ENCODE measurements around the gene TBL1X. TPM values are rescaled to one million over a fixed set of nuclear protein-coding genes. Genes with fewer than 3 reads are reported as not detected.

TBL1X gene
- total RNA-seq, 2 experiments from 2014 or later: 16.1 to 35.7 TPM

DNA sequence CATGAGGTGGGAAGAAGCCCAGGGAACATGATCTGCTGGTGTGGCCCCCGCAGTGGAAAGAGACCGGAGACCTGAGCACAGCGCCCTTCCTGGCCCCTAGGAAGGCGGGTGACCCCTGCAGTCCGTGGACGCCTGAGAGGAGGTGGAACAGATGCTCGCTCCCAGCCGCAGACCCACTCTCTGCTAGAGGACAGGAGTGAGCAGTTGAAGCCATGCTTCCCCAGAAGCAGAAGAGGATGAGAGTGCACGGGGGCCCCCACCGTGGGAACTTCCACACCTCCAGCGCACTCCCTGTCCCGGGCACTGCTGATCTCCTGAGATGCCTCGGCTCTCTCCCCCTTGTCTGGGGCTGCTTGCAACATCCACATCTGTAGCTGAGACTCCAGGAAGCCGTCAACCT is 238.5 kb downstream of the TBL1X start:
- POLR2A ChIA-PET: no interaction called here
- Histone ChIP-seq H3K4me1 (ENCODE audit: insufficient read depth, low read length, poor library complexity, severe bottlenecking) (no peaks in the 10 kb centered on the region), H3K4me2 (ENCODE audit: low read length) (no peak overlapping the region), H3K36me3 (ENCODE audit: insufficient read depth, low read length) (no peaks in the 10 kb centered on the region), H4K20me1 (ENCODE audit: insufficient read depth, low read length) (no peaks in the 10 kb centered on the region), H3K27ac (ENCODE audit: low read depth, low read length, poor library complexity, severe bottlenecking) (no peak overlapping the region), H3K4me3 (ENCODE audit: low read depth, low read length, poor library complexity, severe bottlenecking) (no peak overlapping the region), H2AFZ (ENCODE audit: low read length) (no peak overlapping the region), H3K79me2 (ENCODE audit: insufficient read depth, low read depth, low read length) (no peaks in the 10 kb centered on the region), H3K9me2 (ENCODE audit: insufficient read depth, low read length) (no peaks in the 10 kb centered on the region), H3K9me3 (ENCODE audit: low read length) (no peaks in the 10 kb centered on the region)
- CTCF ChIA-PET (ENCODE audit: unreplicated experiment): no interaction called here
- intact Hi-C loops (cut with micrococcal nuclease; ENCODE audit: unreplicated experiment): no loop called here
- TF ChIP-seq, protein P1, sequence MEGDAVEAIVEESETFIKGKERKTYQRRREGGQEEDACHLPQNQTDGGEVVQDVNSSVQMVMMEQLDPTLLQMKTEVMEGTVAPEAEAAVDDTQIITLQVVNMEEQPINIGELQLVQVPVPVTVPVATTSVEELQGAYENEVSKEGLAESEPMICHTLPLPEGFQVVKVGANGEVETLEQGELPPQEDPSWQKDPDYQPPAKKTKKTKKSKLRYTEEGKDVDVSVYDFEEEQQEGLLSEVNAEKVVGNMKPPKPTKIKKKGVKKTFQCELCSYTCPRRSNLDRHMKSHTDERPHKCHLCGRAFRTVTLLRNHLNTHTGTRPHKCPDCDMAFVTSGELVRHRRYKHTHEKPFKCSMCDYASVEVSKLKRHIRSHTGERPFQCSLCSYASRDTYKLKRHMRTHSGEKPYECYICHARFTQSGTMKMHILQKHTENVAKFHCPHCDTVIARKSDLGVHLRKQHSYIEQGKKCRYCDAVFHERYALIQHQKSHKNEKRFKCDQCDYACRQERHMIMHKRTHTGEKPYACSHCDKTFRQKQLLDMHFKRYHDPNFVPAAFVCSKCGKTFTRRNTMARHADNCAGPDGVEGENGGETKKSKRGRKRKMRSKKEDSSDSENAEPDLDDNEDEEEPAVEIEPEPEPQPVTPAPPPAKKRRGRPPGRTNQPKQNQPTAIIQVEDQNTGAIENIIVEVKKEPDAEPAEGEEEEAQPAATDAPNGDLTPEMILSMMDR (conservative IDR thresholded peaks at IDR 0.05; ENCODE audit: low read length): no peak
- no peak for TF ChIP-seq EZH2phosphoT487 (IDR thresholded peaks at IDR 0.05; ENCODE audit: borderline replicate concordance, low read depth, low read length)
- DNase-seq (ENCODE audit: low spot score): no peak
- no TSS peak for BruUV-seq (replicated peaks)

DNA sequence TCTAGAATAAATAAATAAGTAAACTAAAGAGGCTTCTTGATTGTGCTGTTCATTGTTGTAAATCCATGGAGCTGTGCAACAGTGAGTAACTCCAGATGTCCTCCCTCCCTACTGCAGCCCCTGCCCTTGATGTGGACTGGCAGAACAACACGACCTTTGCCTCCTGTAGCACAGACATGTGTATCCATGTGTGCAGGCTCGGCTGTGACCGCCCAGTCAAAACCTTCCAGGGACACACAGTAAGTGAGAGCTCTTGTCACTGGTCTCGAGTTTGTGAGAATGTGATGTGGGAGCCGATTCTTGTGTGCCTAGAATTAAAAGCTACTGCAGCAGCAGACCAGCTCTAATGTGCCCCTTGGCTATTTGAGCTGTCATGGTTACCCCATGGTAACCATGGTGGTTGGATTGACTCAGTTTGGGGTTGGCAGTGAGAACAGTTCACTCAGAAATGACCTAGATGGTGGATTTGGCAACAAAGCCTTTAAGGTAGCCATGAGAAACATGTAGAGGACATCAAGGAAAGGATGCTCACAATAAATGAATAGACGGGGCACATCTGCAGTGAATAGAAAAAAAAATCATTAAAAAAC is 240.1 kb downstream of the TBL1X start:
- Histone ChIP-seq H3K9me2 (ENCODE audit: insufficient read depth, low read length) (no peaks in the 10 kb centered on the region), H3K4me1 (ENCODE audit: insufficient read depth, low read length, poor library complexity, severe bottlenecking) (peaks cover 4% of the 10 kb centered on the region), H3K4me2 (ENCODE audit: low read length) (no peak overlapping the region), H3K79me2 (ENCODE audit: insufficient read depth, low read depth, low read length) (no peaks in the 10 kb centered on the region), H3K4me3 (ENCODE audit: low read depth, low read length, poor library complexity, severe bottlenecking) (no peak overlapping the region), H2AFZ (ENCODE audit: low read length) (no peak overlapping the region), H3K9me3 (ENCODE audit: low read length) (no peaks in the 10 kb centered on the region), H4K20me1 (ENCODE audit: insufficient read depth, low read length) (no peaks in the 10 kb centered on the region), H3K27ac (ENCODE audit: low read depth, low read length, poor library complexity, severe bottlenecking) (no peak overlapping the region), H3K36me3 (ENCODE audit: insufficient read depth, low read length) (no peaks in the 10 kb centered on the region)
- BruUV-seq (replicated peaks): no TSS peak
- intact Hi-C loops (cut with micrococcal nuclease; ENCODE audit: unreplicated experiment): loop anchor here (5.0 kb wide), 2 partner anchors 243 to 888 kb away; no protein-coding TSS in a partner anchor
- ChIA-PET CTCF (ENCODE audit: unreplicated experiment) (no interaction called here), POLR2A (no interaction called here)
- TF ChIP-seq EZH2phosphoT487 (IDR thresholded peaks at IDR 0.05; ENCODE audit: borderline replicate concordance, low read depth, low read length): no peak
- TF ChIP-seq, protein P1 (conservative IDR thresholded peaks at IDR 0.05; ENCODE audit: low read length): no peak
- no peak for DNase-seq (ENCODE audit: low spot score)

DNA sequence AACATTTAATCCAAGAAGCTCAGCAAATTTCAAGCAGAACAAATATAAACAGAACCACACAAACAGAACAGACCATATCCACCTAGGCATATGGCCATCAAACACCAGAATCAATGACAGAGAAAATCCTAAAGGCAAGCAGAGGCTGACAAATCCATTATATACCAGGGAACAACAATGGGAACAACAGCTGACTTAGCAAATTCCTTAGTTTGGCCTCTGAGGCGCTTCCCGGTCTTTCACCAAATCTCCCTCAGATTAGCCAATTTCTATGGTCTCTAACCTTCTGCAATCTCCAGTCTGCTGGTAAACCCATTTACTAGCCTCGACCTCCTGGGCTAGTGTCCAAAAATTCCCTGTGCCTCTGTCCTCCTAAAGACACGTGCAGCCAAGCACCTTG is 241.6 kb downstream of the TBL1X start:
- H4K20me1 ChIP-seq (ENCODE audit: insufficient read depth, low read length): no peaks in the 10 kb centered on the region
- peaks cover 4% of the 10 kb centered on the region for H3K4me1 ChIP-seq (ENCODE audit: insufficient read depth, low read length, poor library complexity, severe bottlenecking)
- H2AFZ ChIP-seq (ENCODE audit: low read length): no peak overlapping the region
- H3K27ac ChIP-seq (ENCODE audit: low read depth, low read length, poor library complexity, severe bottlenecking): no peak overlapping the region
- no peaks in the 10 kb centered on the region for H3K79me2 ChIP-seq (ENCODE audit: insufficient read depth, low read depth, low read length)
- no TSS peak for BruUV-seq (replicated peaks)
- H3K9me3 ChIP-seq (ENCODE audit: low read length): no peaks in the 10 kb centered on the region
- ChIA-PET POLR2A (no interaction called here), CTCF (ENCODE audit: unreplicated experiment) (no interaction called here)
- intact Hi-C loops (cut with micrococcal nuclease; ENCODE audit: unreplicated experiment): loop anchor here (5.0 kb wide), 2 partner anchors 244 to 889 kb away; no protein-coding TSS in a partner anchor
- no peak for DNase-seq (ENCODE audit: low spot score)
- no peak overlapping the region for H3K4me3 ChIP-seq (ENCODE audit: low read depth, low read length, poor library complexity, severe bottlenecking)
- TF ChIP-seq, protein P1 (conservative IDR thresholded peaks at IDR 0.05; ENCODE audit: low read length): no peak
- no peak overlapping the region for H3K4me2 ChIP-seq (ENCODE audit: low read length)
- no peaks in the 10 kb centered on the region; the same call in none of the 2 replicates for H3K36me3 ChIP-seq (ENCODE audit: insufficient read depth, low read length)
- H3K9me2 ChIP-seq (ENCODE audit: insufficient read depth, low read length): no peaks in the 10 kb centered on the region

Data from OCI-LY7 (cell line).